HFF-Myc (cell line): ENCODE results near the gene INAFM2.
A peak's percentile ranks its signal among the peaks of the same experiment; 100 is the strongest.

Source experiments
- DNase-seq: peaks from one replicate; pipeline ENCODE4 v3.0.0-alpha.2; 2011; ENCODE audit warnings: low read depth; ENCODE audit errors: extremely low read depth
- H3K4me3 ChIP-seq: replicated peaks from 2 replicates; pipeline ENCODE4 v1.5.1; 2011; ENCODE audit warnings: low read depth, mild to moderate bottlenecking, control low read depth, low read length
- CTCF ChIP-seq: IDR thresholded peaks from 2 replicates; pipeline ENCODE4 v1.5.1; 2012; ENCODE audit warnings: mild to moderate bottlenecking, low read depth, low read length, control low read depth; ENCODE audit errors: missing control alignments

INAFM2 gene

GRCh38 chr15:40287505-40287904 is 36.0 kb upstream of the INAFM2 start:
- DNase-seq, result no peak
- no peak overlapping the region for H3K4me3 ChIP-seq
- TF ChIP-seq CTCF, result no peak

GRCh38 chr15:40287968-40288367 is 35.5 kb upstream of the INAFM2 start:
- H3K4me3 ChIP-seq, result no peak overlapping the region
- TF ChIP-seq CTCF, result no peak

DNA sequence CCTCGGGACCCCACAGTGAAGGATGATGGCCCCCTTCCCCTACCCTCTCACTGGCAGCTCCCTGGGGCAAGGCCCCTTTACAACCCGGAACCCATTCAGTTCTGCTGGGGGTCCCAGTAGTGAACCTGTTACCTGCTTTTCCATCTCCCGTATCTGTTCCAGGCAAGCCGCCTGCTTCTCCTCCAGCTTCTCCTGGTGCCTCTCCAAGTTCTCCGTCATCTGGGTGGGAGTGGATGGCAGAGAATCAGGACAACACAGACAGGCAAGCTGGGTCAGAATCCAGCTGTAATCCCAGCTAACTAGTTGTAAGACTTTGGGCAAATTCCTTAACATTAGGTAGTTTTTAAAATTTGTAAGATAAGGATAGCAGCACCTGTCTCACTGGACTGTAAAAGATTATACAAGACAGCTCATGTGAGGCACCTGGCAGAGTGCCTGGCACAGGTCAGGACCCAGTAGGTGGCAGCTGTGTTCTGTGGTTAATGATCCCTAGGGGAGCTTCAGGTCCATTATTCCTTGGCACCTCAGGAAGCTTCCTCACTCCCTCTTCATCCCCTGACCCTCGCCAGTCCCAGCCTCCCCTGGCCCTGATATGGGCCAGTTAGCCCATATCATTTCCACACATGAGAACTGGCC is 34.2 kb upstream of the INAFM2 start:
- no peak for DNase-seq
- H3K4me3 ChIP-seq, result no peak overlapping the region
- no peak for TF ChIP-seq CTCF

More at GRCh38 chr15:40287968-40288367, 35.5 kb upstream of the INAFM2 start:
- DNase-seq, result no peak

DNA sequence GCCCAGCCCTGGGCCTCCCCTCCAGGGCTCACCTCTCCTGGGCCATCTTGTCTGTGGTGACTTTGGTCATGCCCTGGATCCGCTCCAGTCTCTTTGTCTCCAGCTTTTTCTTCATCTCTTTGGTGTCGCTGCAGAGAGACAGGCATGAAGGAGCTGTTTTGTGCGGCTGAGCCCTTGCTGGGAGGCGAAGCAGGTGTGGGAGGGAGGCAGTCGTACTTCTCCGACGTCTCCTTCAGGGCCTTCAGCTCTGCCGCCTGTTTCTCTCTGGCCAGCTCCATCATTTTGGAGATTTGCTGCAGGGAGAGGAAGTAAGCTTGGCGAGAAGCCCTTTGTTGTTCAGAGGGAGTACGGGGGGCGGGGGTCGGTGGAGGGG is 33.0 kb upstream of the INAFM2 start:
- no peak for TF ChIP-seq CTCF
- no peak for DNase-seq

GRCh38 chr15:40290918-40291574 is 32.4 kb upstream of the INAFM2 start:
- no peak for DNase-seq
- TF ChIP-seq CTCF, result no peak
- peak overlapping the region; percentile 34 for H3K4me3 ChIP-seq

More for the DNA sequence above, 33.0 kb upstream of the INAFM2 start:
- no peak overlapping the region for H3K4me3 ChIP-seq

GRCh38 chr15:40292246-40292645 is 31.2 kb upstream of the INAFM2 start:
- no peak for DNase-seq
- no peak overlapping the region for H3K4me3 ChIP-seq
- no peak for TF ChIP-seq CTCF
